ENCODE data around the gene COG8. TPM values are rescaled to one million over a fixed set of nuclear protein-coding genes. Genes with fewer than 3 reads are reported as not detected.

COG8 gene
- total and polyA plus RNA-seq, 9 of the 15 experiments (the other 6 are each of a cell fraction or from before 2014, with no cell fraction given), result 3.7 to 42.6 (median 30.1) TPM

DNA sequence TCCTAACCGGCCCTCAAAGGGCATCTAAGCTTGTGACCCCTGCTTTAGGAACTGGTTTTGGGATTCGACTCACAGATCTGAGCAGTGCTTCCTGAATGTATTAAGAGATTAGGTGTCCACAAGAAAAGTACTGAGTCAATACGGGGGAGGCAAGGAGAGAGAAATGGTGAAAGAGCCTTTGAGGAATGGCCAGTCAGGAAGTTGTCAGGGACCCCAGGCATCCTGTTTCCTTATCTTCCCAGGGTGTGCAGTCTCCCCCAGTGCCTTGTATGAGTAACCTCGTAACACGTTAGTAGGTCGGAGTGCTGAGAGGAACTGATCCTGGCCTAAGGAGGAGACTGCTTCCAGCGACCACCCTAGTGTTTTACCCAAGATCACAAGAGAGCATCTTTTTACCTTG, 28.6 kb upstream of the COG8 start (continued):
- TF ChIP-seq, protein P1, sequence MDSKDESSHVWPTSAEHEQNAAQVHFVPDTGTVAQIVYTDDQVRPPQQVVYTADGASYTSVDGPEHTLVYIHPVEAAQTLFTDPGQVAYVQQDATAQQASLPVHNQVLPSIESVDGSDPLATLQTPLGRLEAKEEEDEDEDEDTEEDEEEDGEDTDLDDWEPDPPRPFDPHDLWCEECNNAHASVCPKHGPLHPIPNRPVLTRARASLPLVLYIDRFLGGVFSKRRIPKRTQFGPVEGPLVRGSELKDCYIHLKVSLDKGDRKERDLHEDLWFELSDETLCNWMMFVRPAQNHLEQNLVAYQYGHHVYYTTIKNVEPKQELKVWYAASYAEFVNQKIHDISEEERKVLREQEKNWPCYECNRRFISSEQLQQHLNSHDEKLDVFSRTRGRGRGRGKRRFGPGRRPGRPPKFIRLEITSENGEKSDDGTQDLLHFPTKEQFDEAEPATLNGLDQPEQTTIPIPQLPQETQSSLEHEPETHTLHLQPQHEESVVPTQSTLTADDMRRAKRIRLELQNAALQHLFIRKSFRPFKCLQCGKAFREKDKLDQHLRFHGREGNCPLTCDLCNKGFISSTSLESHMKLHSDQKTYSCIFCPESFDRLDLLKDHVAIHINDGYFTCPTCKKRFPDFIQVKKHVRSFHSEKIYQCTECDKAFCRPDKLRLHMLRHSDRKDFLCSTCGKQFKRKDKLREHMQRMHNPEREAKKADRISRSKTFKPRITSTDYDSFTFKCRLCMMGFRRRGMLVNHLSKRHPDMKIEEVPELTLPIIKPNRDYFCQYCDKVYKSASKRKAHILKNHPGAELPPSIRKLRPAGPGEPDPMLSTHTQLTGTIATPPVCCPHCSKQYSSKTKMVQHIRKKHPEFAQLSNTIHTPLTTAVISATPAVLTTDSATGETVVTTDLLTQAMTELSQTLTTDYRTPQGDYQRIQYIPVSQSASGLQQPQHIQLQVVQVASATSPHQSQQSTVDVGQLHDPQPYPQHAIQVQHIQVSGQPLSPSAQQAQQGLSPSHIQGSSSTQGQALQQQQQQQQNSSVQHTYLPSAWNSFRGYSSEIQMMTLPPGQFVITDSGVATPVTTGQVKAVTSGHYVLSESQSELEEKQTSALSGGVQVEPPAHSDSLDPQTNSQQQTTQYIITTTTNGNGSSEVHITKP (IDR thresholded peaks at IDR 0.05; ENCODE audit: partially characterized antibody), result no peak
- TF ChIP-seq, protein P2, sequence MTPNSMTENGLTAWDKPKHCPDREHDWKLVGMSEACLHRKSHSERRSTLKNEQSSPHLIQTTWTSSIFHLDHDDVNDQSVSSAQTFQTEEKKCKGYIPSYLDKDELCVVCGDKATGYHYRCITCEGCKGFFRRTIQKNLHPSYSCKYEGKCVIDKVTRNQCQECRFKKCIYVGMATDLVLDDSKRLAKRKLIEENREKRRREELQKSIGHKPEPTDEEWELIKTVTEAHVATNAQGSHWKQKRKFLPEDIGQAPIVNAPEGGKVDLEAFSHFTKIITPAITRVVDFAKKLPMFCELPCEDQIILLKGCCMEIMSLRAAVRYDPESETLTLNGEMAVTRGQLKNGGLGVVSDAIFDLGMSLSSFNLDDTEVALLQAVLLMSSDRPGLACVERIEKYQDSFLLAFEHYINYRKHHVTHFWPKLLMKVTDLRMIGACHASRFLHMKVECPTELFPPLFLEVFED (CRISPR knock-in tag; conservative IDR thresholded peaks at IDR 0.05), result no peak
- peak; percentile 58; the same call in 1 of the 2 replicates for TF ChIP-seq EGR1 (conservative IDR thresholded peaks at IDR 0.05)
- TF ChIP-seq, protein P3, sequence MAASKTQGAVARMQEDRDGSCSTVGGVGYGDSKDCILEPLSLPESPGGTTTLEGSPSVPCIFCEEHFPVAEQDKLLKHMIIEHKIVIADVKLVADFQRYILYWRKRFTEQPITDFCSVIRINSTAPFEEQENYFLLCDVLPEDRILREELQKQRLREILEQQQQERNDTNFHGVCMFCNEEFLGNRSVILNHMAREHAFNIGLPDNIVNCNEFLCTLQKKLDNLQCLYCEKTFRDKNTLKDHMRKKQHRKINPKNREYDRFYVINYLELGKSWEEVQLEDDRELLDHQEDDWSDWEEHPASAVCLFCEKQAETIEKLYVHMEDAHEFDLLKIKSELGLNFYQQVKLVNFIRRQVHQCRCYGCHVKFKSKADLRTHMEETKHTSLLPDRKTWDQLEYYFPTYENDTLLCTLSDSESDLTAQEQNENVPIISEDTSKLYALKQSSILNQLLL (CRISPR knock-in tag; IDR thresholded peaks at IDR 0.05; ENCODE audit: borderline replicate concordance), result no peak
- TF ChIP-seq FUS (optimal IDR thresholded peaks at IDR 0.05; ENCODE audit: low read depth, low read length), result no peak
- TF ChIP-seq ZNF408 (CRISPR knock-in tag; IDR thresholded peaks at IDR 0.05; ENCODE audit: low read depth), result no peak
- TF ChIP-seq NRF1 (conservative IDR thresholded peaks at IDR 0.05 in 1 of 2, IDR thresholded peaks at IDR 0.05 in 1 of 2), result no peak
- TF ChIP-seq MXI1 (IDR thresholded peaks at IDR 0.05; ENCODE audit: low read depth, low read length), result no peak
- TF ChIP-seq, protein P4, sequence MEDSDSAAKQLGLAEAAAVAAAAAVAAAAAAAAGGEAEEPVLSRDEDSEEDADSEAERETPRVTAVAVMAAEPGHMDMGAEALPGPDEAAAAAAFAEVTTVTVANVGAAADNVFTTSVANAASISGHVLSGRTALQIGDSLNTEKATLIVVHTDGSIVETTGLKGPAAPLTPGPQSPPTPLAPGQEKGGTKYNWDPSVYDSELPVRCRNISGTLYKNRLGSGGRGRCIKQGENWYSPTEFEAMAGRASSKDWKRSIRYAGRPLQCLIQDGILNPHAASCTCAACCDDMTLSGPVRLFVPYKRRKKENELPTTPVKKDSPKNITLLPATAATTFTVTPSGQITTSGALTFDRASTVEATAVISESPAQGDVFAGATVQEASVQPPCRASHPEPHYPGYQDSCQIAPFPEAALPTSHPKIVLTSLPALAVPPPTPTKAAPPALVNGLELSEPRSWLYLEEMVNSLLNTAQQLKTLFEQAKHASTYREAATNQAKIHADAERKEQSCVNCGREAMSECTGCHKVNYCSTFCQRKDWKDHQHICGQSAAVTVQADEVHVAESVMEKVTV (CRISPR knock-in tag; IDR thresholded peaks at IDR 0.05), result no peak
- TF ChIP-seq ZNF316 (IDR thresholded peaks at IDR 0.05), result no peak
- no peak for TF ChIP-seq TBP (optimal IDR thresholded peaks at IDR 0.05; ENCODE audit: low read depth, low read length)
- TF ChIP-seq TRIM24 (IDR thresholded peaks at IDR 0.05), result peak in 1 of 2 experiments; percentile 27; a peak in 1 of 4 replicates
- TF ChIP-seq, protein P5, sequence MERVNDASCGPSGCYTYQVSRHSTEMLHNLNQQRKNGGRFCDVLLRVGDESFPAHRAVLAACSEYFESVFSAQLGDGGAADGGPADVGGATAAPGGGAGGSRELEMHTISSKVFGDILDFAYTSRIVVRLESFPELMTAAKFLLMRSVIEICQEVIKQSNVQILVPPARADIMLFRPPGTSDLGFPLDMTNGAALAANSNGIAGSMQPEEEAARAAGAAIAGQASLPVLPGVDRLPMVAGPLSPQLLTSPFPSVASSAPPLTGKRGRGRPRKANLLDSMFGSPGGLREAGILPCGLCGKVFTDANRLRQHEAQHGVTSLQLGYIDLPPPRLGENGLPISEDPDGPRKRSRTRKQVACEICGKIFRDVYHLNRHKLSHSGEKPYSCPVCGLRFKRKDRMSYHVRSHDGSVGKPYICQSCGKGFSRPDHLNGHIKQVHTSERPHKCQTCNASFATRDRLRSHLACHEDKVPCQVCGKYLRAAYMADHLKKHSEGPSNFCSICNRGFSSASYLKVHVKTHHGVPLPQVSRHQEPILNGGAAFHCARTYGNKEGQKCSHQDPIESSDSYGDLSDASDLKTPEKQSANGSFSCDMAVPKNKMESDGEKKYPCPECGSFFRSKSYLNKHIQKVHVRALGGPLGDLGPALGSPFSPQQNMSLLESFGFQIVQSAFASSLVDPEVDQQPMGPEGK (CRISPR knock-in tag; IDR thresholded peaks at IDR 0.05; ENCODE audit: borderline replicate concordance), result no peak
- TF ChIP-seq GATA2 (CRISPR knock-in tag; IDR thresholded peaks at IDR 0.05), result no peak; the same call in 1 of the 2 replicates
- peak in 1 of 2 experiments; percentile 56; a peak in 1 of 4 replicates for TF ChIP-seq RCOR1 (IDR thresholded peaks at IDR 0.05; ENCODE audit: borderline replicate concordance in 1 of 2, low read depth in 2 of 2, low read length in 2 of 2)
- TF ChIP-seq, protein P6, sequence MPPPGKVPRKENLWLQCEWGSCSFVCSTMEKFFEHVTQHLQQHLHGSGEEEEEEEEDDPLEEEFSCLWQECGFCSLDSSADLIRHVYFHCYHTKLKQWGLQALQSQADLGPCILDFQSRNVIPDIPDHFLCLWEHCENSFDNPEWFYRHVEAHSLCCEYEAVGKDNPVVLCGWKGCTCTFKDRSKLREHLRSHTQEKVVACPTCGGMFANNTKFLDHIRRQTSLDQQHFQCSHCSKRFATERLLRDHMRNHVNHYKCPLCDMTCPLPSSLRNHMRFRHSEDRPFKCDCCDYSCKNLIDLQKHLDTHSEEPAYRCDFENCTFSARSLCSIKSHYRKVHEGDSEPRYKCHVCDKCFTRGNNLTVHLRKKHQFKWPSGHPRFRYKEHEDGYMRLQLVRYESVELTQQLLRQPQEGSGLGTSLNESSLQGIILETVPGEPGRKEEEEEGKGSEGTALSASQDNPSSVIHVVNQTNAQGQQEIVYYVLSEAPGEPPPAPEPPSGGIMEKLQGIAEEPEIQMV (tag; conservative IDR thresholded peaks at IDR 0.05; ENCODE audit: low read depth), result no peak
- no peak for TF ChIP-seq MAFK (IDR thresholded peaks at IDR 0.05; ENCODE audit: low read length)

Measured in K562 (cell line).